Karpas-422 (cell line): ENCODE data around the gene UBTD1. TPM values are rescaled to one million over a fixed set of nuclear protein-coding genes. Genes with fewer than 3 reads are reported as not detected.
"Not testable (repeated sequence)": the region's sequence is repeated elsewhere in the genome, so short reads cannot be mapped to it uniquely, and the experiment has no call there.

ENCODE experiments used
- DNase-seq: peaks from one replicate; pipeline ENCODE4 v3.0.0-alpha.2; 2015
- H2AFZ ChIP-seq: fragments of 200-600 bp; sonication (generic); 2 replicates; pipeline ENCODE4 v1.6.1; 2014; ENCODE audit warnings: antibody characterized with exemption, low read length, mixed read lengths
- H3K27ac ChIP-seq: fragments of 200-600 bp; sonication (generic); 2 replicates; pipeline ENCODE4 v1.5.1; 2014; ENCODE audit warnings: mild to moderate bottlenecking, low read length, moderate library complexity
- H3K27me3 ChIP-seq: fragments of 200-600 bp; sonication (generic); 2 replicates; pipeline ENCODE4 v1.6.1; 2014; ENCODE audit warnings: low read length, mixed read lengths
- H3K36me3 ChIP-seq: fragments of 200-600 bp; sonication (generic); 2 replicates; pipeline ENCODE4 v1.6.1; 2014; ENCODE audit warnings: low read length, mixed read lengths; ENCODE audit not compliant: insufficient read depth
- H3K4me1 ChIP-seq: fragments of 200-600 bp; sonication (generic); 2 replicates; pipeline ENCODE4 v1.6.1; 2014; ENCODE audit warnings: mild to moderate bottlenecking, low read length, mixed read lengths
- H3K4me2 ChIP-seq: fragments of 200-600 bp; sonication (generic); 2 replicates; pipeline ENCODE4 v1.6.1; 2014; ENCODE audit warnings: low read length, low read depth, mild to moderate bottlenecking; ENCODE audit not compliant: poor library complexity, severe bottlenecking
- H3K4me3 ChIP-seq: fragments of 200-600 bp; sonication (generic); 2 replicates; pipeline ENCODE4 v1.5.1; 2014; ENCODE audit warnings: mild to moderate bottlenecking, antibody characterized with exemption, low read length, mixed read lengths
- H3K79me2 ChIP-seq: fragments of 200-600 bp; sonication (generic); 2 replicates; pipeline ENCODE4 v1.6.1; 2014; ENCODE audit warnings: mild to moderate bottlenecking, low read length, mixed read lengths
- H3K9ac ChIP-seq: fragments of 200-600 bp; sonication (generic); 2 replicates; pipeline ENCODE4 v1.6.0; 2014; ENCODE audit warnings: low read length
- H3K9me2 ChIP-seq: fragments of 200-600 bp; sonication (generic), shearing (Covaris generic); replicated peaks from 2 replicates; pipeline ENCODE4 v1.6.0; 2014; ENCODE audit warnings: mild to moderate bottlenecking, low read length, moderate library complexity; ENCODE audit not compliant: insufficient read depth
- H3K9me3 ChIP-seq: fragments of 300-700, 200-600 bp; sonication (generic); 2 replicates; pipeline ENCODE4 v1.6.1; 2014; ENCODE audit warnings: low read length, mixed read lengths
- H4K20me1 ChIP-seq: fragments of 200-600 bp; sonication (generic); 2 replicates; pipeline ENCODE4 v1.6.1; 2014; ENCODE audit warnings: mild to moderate bottlenecking, antibody characterized with exemption, low read length, low read depth; ENCODE audit not compliant: insufficient read depth
- total RNA-seq: library from RNA; depleted of rRNA; stranded (reverse); fragments of >200 nt; shearing (Covaris generic); gene quantifications from 2 replicates; pipeline ENCODE4 v1.2.3, GENCODE V29; 2014; ENCODE audit warnings: low replicate concordance

The UBTD1 gene
- total RNA-seq, 1 experiment from 2014 or later, result 0.11 TPM

- H3K4me1 ChIP-seq, DNase-seq, H3K9ac ChIP-seq, H3K36me3 ChIP-seq, H3K9me3 ChIP-seq, H3K27ac ChIP-seq, H2AFZ ChIP-seq, H3K4me2 ChIP-seq, H3K27me3 ChIP-seq, H3K9me2 ChIP-seq, H3K79me2 ChIP-seq, H4K20me1 ChIP-seq, H3K4me3 ChIP-seq: not testable (repeated sequence)
Measured at GRCh38 chr10:97561386-97562077, 62.8 kb downstream of the UBTD1 start.

GRCh38 chr10:97562329-97562728, 63.6 kb downstream of the UBTD1 start:
- H3K4me2 ChIP-seq, H3K9me3 ChIP-seq, H3K9ac ChIP-seq, H3K4me1 ChIP-seq, H3K27ac ChIP-seq, H3K36me3 ChIP-seq, H3K79me2 ChIP-seq, H2AFZ ChIP-seq, H4K20me1 ChIP-seq, DNase-seq, H3K4me3 ChIP-seq, H3K27me3 ChIP-seq, H3K9me2 ChIP-seq: not testable (repeated sequence)

GRCh38 chr10:97563337-97563736, 64.6 kb downstream of the UBTD1 start:
- no peaks in the 10 kb centered on the region for H3K36me3 ChIP-seq
- H3K9me2 ChIP-seq, result no peaks in the 10 kb centered on the region
- H3K9me3 ChIP-seq, result no peaks in the 10 kb centered on the region
- no peak overlapping the region for H3K27ac ChIP-seq
- no peaks in the 10 kb centered on the region for H4K20me1 ChIP-seq
- H3K9ac ChIP-seq, result no peak overlapping the region
- H2AFZ ChIP-seq, result no peak overlapping the region
- H3K27me3 ChIP-seq, result no peaks in the 10 kb centered on the region
- no peaks in the 10 kb centered on the region for H3K79me2 ChIP-seq
- no peaks in the 10 kb centered on the region for H3K4me1 ChIP-seq
- no peak overlapping the region for H3K4me3 ChIP-seq
- H3K4me2 ChIP-seq, result no peak overlapping the region
- DNase-seq, result no peak

GRCh38 chr10:97564776-97565175, 66.1 kb downstream of the UBTD1 start:
- H3K9me2 ChIP-seq, result no peaks in the 10 kb centered on the region
- H3K4me3 ChIP-seq, result no peak overlapping the region
- no peaks in the 10 kb centered on the region for H3K9me3 ChIP-seq
- no peak for DNase-seq
- no peaks in the 10 kb centered on the region for H3K4me1 ChIP-seq
- H3K36me3 ChIP-seq, result no peaks in the 10 kb centered on the region
- H2AFZ ChIP-seq, result no peak overlapping the region
- no peaks in the 10 kb centered on the region for H3K27me3 ChIP-seq
- H3K27ac ChIP-seq, result no peak overlapping the region
- H3K9ac ChIP-seq, result no peak overlapping the region
- H3K4me2 ChIP-seq, result no peak overlapping the region
- no peaks in the 10 kb centered on the region for H4K20me1 ChIP-seq
- H3K79me2 ChIP-seq, result no peaks in the 10 kb centered on the region

GRCh38 chr10:97566336-97566996, 67.7 kb downstream of the UBTD1 start:
- no peak overlapping the region for H2AFZ ChIP-seq
- H3K4me3 ChIP-seq, result no peak overlapping the region
- no peak for DNase-seq
- H3K9me3 ChIP-seq, result no peaks in the 10 kb centered on the region
- H3K27me3 ChIP-seq, result no peaks in the 10 kb centered on the region
- no peaks in the 10 kb centered on the region for H3K9me2 ChIP-seq
- H3K9ac ChIP-seq, result no peak overlapping the region
- H3K4me1 ChIP-seq, result no peaks in the 10 kb centered on the region
- no peak overlapping the region for H3K4me2 ChIP-seq
- no peak overlapping the region for H3K27ac ChIP-seq
- no peaks in the 10 kb centered on the region for H4K20me1 ChIP-seq
- H3K79me2 ChIP-seq, result no peaks in the 10 kb centered on the region
- no peaks in the 10 kb centered on the region for H3K36me3 ChIP-seq

- no peak overlapping the region for H3K4me2 ChIP-seq
- H3K79me2 ChIP-seq, result no peaks in the 10 kb centered on the region
- H2AFZ ChIP-seq, result no peak overlapping the region
- H3K27me3 ChIP-seq, result no peaks in the 10 kb centered on the region
- H3K4me1 ChIP-seq, result no peaks in the 10 kb centered on the region
- H3K36me3 ChIP-seq, result no peaks in the 10 kb centered on the region
- H3K4me3 ChIP-seq, result no peak overlapping the region
- no peak overlapping the region for H3K9ac ChIP-seq
- H3K9me3 ChIP-seq, result no peaks in the 10 kb centered on the region
- no peaks in the 10 kb centered on the region for H3K9me2 ChIP-seq
- no peak overlapping the region for H3K27ac ChIP-seq
- H4K20me1 ChIP-seq, result no peaks in the 10 kb centered on the region
- DNase-seq, result no peak
Measured at GRCh38 chr10:97567891-97568290, 69.2 kb downstream of the UBTD1 start.

GRCh38 chr10:97570146-97570788, 71.5 kb downstream of the UBTD1 start:
- no peaks in the 10 kb centered on the region for H3K36me3 ChIP-seq
- no peaks in the 10 kb centered on the region for H3K79me2 ChIP-seq
- H2AFZ ChIP-seq, result no peak overlapping the region
- H3K9me3 ChIP-seq, result no peaks in the 10 kb centered on the region
- H3K27me3 ChIP-seq, result no peaks in the 10 kb centered on the region
- no peak overlapping the region for H3K4me2 ChIP-seq
- no peaks in the 10 kb centered on the region for H3K4me1 ChIP-seq
- no peak overlapping the region for H3K27ac ChIP-seq
- H3K4me3 ChIP-seq, result no peak overlapping the region
- no peak overlapping the region for H3K9ac ChIP-seq
- no peaks in the 10 kb centered on the region for H3K9me2 ChIP-seq
- no peak for DNase-seq
- no peaks in the 10 kb centered on the region for H4K20me1 ChIP-seq

GRCh38 chr10:97570789-97571471, 72.2 kb downstream of the UBTD1 start:
- no peak overlapping the region for H3K27ac ChIP-seq
- H3K9me3 ChIP-seq, result no peaks in the 10 kb centered on the region
- no peak overlapping the region for H3K9ac ChIP-seq
- no peak overlapping the region for H3K4me2 ChIP-seq
- no peaks in the 10 kb centered on the region for H4K20me1 ChIP-seq
- no peak overlapping the region for H2AFZ ChIP-seq
- H3K9me2 ChIP-seq, result no peaks in the 10 kb centered on the region
- H3K27me3 ChIP-seq, result no peaks in the 10 kb centered on the region
- H3K36me3 ChIP-seq, result no peaks in the 10 kb centered on the region
- no peak for DNase-seq
- H3K4me1 ChIP-seq, result no peaks in the 10 kb centered on the region
- H3K79me2 ChIP-seq, result no peaks in the 10 kb centered on the region
- H3K4me3 ChIP-seq, result no peak overlapping the region
